Measurements from ENCODE around the gene MOB3C.
A peak's percentile ranks its signal among the peaks of the same experiment; 100 is the strongest.

The MOB3C gene

DNA sequence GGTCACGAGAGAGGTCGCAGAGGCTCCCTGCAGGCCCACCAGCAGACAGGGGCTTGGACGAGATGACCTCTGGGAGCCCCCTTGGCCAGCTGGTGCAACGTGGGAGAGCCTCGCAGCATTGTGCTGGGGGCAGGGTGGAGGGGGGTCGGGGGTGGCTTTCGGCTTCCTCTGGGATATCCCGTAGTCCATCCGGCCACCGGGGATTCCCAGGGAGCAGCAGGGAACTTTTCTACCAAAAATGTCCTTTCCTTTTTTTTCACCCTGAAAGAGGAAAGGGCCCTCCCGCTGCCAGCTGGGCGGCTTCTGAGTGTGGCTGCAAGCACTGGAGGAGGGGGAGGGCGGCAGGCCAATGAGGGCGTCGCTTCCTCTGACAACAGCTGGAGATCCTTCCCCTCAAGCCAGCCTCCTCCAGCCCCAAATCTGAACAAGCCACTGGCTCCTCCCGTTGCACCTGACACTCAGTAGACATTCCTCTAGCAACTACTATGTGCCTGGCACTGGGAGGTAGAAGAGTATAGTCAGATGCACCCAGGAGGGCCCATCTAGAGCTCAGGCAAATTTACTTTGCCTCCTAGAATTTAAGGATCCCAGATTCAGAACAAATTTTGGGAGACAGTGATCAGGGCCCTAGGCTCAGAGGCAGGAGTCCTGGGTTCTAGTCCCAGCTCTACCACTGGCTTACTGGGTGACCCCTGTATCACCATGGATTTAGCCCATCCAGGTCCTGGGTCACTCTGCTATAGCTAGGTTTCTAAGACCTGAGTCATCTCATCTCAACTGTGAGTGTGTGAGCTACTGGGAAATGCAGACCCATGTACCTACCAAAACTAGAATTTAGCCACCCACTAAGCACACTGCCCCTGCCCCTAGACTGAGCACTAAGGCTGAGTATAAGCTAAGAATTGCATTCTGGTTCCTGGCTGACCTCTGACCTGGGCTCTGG, 2.7 kb downstream of the MOB3C start:
- ChIA-PET CTCF (interaction anchor here (0.8 to 14.0 kb wide), 3 partner anchors 10 to 112 kb away, joined by 3 to 135 read pairs (median 9); partner anchors contain the start of gene MKNK1), POLR2A (interaction anchor here (0.6 to 2.0 kb wide), 3 partner anchors 10 to 105 kb away, joined by 3 to 14 read pairs (median 3); partner anchors contain the start of genes EFCAB14 and MKNK1)
- DNase-seq (ENCODE audit: extremely low spot score), result peak; percentile 70

DNA sequence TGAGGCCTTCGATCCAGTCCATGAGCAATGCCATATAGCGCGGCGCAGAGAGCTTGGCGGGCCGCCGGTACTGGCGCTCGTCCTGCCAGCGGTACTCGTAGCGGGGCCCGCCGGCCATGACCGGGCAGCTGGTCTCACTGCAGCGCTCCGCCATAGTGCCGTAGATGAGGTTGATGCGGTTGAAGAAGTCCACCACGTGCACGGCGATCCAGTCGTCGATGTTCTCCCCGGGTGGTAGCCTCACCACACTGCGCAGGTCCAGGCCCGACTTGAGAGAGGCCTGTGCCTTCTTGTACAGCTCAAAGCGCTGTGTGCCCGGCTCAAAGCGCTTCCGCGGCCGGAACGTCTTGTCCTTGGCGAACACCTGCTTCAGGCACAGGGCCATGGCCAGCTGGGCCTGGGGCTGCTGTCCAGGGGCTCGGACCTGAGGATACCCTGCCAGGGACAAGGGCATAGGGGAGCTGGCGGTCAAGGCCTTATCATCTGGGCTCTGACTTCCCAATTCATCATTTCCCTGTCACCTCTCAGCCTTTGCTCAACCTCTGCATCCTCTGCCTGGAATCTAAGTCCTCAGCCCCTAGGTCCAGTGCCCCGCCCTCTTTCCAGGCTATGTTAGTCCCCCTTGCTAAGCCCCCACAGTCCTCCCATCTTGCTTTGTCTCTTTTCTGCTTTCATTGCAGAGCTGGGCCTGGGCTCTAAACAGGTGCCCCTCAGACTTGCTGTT, 3.5 kb downstream of the MOB3C start:
- TF ChIP-seq, protein P1, sequence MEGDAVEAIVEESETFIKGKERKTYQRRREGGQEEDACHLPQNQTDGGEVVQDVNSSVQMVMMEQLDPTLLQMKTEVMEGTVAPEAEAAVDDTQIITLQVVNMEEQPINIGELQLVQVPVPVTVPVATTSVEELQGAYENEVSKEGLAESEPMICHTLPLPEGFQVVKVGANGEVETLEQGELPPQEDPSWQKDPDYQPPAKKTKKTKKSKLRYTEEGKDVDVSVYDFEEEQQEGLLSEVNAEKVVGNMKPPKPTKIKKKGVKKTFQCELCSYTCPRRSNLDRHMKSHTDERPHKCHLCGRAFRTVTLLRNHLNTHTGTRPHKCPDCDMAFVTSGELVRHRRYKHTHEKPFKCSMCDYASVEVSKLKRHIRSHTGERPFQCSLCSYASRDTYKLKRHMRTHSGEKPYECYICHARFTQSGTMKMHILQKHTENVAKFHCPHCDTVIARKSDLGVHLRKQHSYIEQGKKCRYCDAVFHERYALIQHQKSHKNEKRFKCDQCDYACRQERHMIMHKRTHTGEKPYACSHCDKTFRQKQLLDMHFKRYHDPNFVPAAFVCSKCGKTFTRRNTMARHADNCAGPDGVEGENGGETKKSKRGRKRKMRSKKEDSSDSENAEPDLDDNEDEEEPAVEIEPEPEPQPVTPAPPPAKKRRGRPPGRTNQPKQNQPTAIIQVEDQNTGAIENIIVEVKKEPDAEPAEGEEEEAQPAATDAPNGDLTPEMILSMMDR (IDR thresholded peaks at IDR 0.05; ENCODE audit: control extremely low read depth, extremely low read depth, low read depth, missing control alignments), result no peak
- no peak for DNase-seq (ENCODE audit: extremely low spot score)
- ChIA-PET POLR2A (interaction anchor here (1.0 to 2.0 kb wide), 2 partner anchors 9 to 49 kb away, joined by 3 to 14 read pairs; partner anchors contain the start of gene MKNK1), CTCF (interaction anchor here (1.3 to 14.0 kb wide), 3 partner anchors 9 to 113 kb away, joined by 3 to 135 read pairs (median 9); partner anchors contain the start of gene MKNK1)

More for the DNA sequence above, 2.7 kb downstream of the MOB3C start:
- TF ChIP-seq, protein P1 (IDR thresholded peaks at IDR 0.05; ENCODE audit: control extremely low read depth, extremely low read depth, low read depth, missing control alignments), result no peak

DNA sequence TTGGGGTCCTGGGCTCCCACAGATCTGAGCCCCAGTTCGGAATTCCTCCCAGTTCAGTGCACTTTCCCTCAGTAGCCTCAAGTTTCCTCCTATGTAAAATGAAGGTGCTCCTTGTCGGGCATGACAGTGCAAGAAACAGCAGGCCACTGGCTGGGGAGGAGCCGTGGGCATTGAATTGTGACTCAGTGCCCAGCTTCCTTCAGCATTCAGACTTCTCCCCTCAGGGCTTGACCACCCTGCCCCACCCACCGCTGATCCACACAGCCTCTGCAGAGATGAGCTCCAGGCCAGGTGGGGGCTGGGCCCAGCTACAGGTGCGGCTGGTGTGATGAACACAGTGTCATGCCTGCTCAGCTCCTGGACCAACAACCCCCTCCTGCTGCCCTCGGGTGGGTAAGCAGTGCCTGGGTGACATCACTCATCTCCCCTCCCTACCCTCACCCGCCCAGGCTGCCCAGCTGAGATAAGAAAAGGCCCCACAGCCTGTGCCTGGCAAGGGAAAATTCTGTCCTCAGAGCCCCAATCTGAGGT, 4.9 kb downstream of the MOB3C start:
- TF ChIP-seq, protein P1 (IDR thresholded peaks at IDR 0.05; ENCODE audit: control extremely low read depth, extremely low read depth, low read depth, missing control alignments), result no peak
- no peak for DNase-seq (ENCODE audit: extremely low spot score)

DNA sequence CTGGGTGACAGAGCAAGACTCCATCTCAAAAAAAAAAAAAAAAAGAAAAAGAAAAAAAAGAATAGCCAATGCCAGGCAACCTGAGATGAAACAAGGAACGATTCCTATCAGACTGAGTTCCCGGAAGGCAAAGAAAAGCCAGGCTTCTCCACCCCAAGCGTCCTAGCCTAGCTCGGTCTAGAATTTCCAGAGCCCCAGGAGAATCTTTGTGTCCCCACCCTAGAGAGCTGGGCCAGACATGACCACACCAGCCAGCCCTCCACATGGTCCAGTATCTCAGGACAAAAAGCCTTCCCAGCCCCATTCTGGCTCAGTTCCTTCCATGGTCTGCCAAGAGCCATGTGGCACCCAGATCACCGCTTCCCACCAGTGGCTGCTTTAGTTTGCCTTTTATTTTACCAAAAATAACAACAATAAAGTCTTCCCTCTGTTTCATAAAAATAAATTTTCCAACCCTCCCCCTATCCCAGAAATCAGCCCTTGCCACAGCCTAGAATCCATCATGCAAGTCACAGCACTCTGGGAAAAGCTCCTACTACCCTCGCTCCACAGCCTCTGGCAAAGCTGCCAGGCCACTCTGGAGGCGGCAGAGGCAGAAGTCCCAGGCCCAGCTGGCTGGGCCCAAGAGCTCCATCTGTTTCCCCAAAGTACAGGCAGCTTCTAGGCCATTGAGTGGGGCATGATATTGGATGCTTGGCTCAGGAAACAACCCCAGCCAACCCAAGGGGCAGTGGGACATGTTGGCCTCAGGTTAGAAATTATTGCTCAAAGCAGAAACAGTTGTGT, 9.1 kb downstream of the MOB3C start:
- TF ChIP-seq, protein P1 (IDR thresholded peaks at IDR 0.05; ENCODE audit: control extremely low read depth, extremely low read depth, low read depth, missing control alignments), result no peak
- POLR2A ChIA-PET, result interaction anchor here (0.7 kb wide), 1 partner anchor 74 kb away, joined by 3 read pairs; no protein-coding TSS in a partner anchor
- no peak for DNase-seq (ENCODE audit: extremely low spot score)
- CTCF ChIA-PET, result interaction anchor here (1.5 to 12.4 kb wide), 2 partner anchors 11 to 24 kb away, joined by 4 to 135 read pairs; partner anchors contain the start of gene MOB3C

More for the DNA sequence above, 4.9 kb downstream of the MOB3C start:
- ChIA-PET CTCF (interaction anchor here (1.3 to 14.0 kb wide), 2 partner anchors 8 to 10 kb away, joined by 3 to 135 read pairs; partner anchors contain the start of gene MKNK1), POLR2A (interaction anchor here (0.5 kb wide), 1 partner anchor 19 kb away, joined by 3 read pairs; no protein-coding TSS in a partner anchor)

DNA sequence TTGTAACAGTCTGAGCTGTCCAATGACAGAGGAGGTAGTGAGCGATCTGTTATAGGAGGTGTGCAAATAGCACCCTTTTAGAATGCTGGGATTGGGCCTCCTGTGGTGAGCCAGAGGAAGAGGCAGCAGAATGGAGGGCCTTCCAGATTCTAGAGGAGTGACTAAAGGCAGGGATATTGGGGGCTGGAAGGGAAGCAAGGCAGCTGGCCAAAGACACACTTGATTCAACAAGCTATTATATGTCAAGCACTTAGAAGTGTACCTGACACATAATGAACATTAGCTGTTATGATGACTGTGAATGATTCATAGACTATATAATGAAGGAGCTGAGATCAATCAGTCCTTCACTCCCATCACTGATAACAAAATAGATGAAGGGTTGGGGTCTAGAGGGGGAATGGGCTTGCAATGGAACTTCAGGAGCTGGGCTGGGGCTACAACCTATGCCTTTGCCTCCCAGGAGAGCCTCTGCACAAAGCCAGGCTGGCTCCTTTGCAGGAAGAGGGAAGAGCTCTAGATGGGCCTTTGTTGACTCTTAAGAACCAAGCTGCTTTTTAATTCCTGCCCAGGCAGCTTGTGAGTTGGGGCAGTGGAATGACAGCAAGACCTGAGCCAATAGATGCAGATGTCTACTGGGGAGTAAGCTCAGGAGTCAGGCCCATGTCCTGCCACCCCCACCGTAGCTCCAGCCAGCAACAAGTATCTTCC, 10.2 kb downstream of the MOB3C start:
- POLR2A ChIA-PET, result interaction anchor here (0.7 kb wide), 1 partner anchor 12 kb away, joined by 3 read pairs; no protein-coding TSS in a partner anchor
- CTCF ChIA-PET, result interaction anchor here (1.0 to 12.4 kb wide), 4 partner anchors 12 to 164 kb away, joined by 3 to 135 read pairs (median 4); partner anchors contain the start of gene MOB3C
- TF ChIP-seq, protein P1 (IDR thresholded peaks at IDR 0.05; ENCODE audit: control extremely low read depth, extremely low read depth, low read depth, missing control alignments), result no peak
- DNase-seq (ENCODE audit: extremely low spot score), result no peak
